Measurements from ENCODE around the gene USP34.
"Not testable (repeated sequence)": the region's sequence is repeated elsewhere in the genome, so short reads cannot be mapped to it uniquely, and the experiment has no call there.

DNA sequence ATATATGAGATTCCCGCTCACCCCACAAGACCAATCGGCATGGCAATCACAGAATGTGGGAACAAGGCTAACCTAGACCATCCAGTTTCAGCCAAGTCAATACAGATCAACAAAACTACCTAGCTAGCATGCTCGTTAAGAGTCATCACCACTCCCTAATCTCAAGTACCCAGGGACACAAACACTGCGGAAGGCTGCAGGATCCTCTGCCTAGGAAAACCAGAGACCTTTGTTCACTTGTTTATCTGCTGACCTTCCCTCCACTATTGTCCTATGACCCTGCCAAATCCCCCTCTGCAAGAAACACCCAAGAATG lies 90.0 kb downstream of the USP34 start:
- not testable (repeated sequence) for TF ChIP-seq EZH2 (IDR thresholded peaks at IDR 0.05); ZFX (IDR thresholded peaks at IDR 0.05); POLR2AphosphoS5 (IDR thresholded peaks at IDR 0.05; ENCODE audit: low read depth, low read length); EZH2phosphoT487 (IDR thresholded peaks at IDR 0.05; ENCODE audit: borderline replicate concordance)
- TF ChIP-seq, protein P1, sequence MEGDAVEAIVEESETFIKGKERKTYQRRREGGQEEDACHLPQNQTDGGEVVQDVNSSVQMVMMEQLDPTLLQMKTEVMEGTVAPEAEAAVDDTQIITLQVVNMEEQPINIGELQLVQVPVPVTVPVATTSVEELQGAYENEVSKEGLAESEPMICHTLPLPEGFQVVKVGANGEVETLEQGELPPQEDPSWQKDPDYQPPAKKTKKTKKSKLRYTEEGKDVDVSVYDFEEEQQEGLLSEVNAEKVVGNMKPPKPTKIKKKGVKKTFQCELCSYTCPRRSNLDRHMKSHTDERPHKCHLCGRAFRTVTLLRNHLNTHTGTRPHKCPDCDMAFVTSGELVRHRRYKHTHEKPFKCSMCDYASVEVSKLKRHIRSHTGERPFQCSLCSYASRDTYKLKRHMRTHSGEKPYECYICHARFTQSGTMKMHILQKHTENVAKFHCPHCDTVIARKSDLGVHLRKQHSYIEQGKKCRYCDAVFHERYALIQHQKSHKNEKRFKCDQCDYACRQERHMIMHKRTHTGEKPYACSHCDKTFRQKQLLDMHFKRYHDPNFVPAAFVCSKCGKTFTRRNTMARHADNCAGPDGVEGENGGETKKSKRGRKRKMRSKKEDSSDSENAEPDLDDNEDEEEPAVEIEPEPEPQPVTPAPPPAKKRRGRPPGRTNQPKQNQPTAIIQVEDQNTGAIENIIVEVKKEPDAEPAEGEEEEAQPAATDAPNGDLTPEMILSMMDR (IDR thresholded peaks at IDR 0.05 in 2 of 3, conservative IDR thresholded peaks at IDR 0.05 in 1 of 3; ENCODE audit: borderline replicate concordance in 1 of 3, insufficient read depth in 1 of 3, low read depth in 2 of 3, low read length in 2 of 3), result not testable (repeated sequence)

Data from HCT116 (cell line).